GM23338 (cell line): ENCODE measurements around the gene XRN2.

Experiments used
- CREB1 ChIP-seq: fragments of 250-450 bp; sonication (Bioruptor Pico); IDR thresholded peaks from 2 replicates; pipeline ENCODE4 v1.5.0; 2020; ENCODE audit warnings: low read depth, mild to moderate bottlenecking, moderate library complexity
- EZH2 ChIP-seq: fragments of 200-600 bp; sonication (generic); IDR thresholded peaks from one replicate; pipeline ENCODE4 v1.8.0; 2017; ENCODE audit warnings: antibody characterized with exemption, mild to moderate bottlenecking, low read depth; ENCODE audit not compliant: unreplicated experiment
- EZH2phosphoT487 ChIP-seq: fragments of 200-600 bp; sonication (generic); IDR thresholded peaks from one replicate; pipeline ENCODE4 v1.8.1; 2018; ENCODE audit warnings: antibody characterized with exemption; ENCODE audit not compliant: unreplicated experiment
- NANOG ChIP-seq: IDR thresholded peaks from 2 replicates; pipeline ENCODE4 v1.6.1; 2016; ENCODE audit warnings: antibody characterized with exemption, borderline replicate concordance
- POLR2AphosphoS5 ChIP-seq: IDR thresholded peaks from 2 replicates; pipeline ENCODE4 v1.6.1; 2016; ENCODE audit warnings: antibody characterized with exemption, low read depth
- TF ChIP-seq, protein P1 (sequence below), 2 experiments: fragments of 200-600 bp in 1 of 2; sonication (generic) in 1 of 2; conservative IDR thresholded peaks; 2 replicates each; pipeline versions ENCODE4 v1.5.1 to v1.6.1; 2016 to 2017; ENCODE audit warnings: antibody characterized with exemption in 2 of 2, low read depth in 2 of 2, mild to moderate bottlenecking in 2 of 2, moderate library complexity in 1 of 2
- TF ChIP-seq, protein P2 (sequence below): IDR thresholded peaks from one replicate; pipeline ENCODE4 v1.6.1; 2018; ENCODE audit warnings: antibody characterized with exemption; ENCODE audit not compliant: unreplicated experiment
- TF ChIP-seq, protein P3 (sequence below): IDR thresholded peaks from 2 replicates; pipeline ENCODE4 v1.6.1; 2016; ENCODE audit warnings: antibody characterized with exemption

DNA sequence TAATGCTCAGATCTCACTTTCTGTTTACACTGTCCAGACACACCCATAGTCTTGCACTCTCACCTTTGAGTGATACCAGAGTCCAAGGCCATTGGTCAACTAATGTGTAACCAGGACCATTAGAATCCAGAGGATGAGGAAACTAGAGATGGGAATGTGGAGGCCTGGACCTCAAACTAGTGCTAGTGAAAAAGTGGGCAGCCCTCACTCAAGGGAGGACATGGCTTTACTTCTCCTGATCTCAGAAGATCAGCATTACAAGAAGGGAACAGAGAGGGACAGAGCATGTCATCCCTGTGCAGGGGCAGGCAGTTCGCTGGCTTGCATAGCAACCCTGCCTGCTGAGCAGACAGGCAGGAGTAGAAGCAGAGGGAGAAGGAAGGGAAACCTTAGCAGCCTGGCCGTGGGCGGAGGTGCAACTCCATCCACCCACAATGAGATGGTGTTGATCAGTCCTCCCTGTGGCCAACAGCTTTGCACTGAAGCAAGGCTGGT is 22.6 kb upstream of the XRN2 start:
- TF ChIP-seq, protein P1, sequence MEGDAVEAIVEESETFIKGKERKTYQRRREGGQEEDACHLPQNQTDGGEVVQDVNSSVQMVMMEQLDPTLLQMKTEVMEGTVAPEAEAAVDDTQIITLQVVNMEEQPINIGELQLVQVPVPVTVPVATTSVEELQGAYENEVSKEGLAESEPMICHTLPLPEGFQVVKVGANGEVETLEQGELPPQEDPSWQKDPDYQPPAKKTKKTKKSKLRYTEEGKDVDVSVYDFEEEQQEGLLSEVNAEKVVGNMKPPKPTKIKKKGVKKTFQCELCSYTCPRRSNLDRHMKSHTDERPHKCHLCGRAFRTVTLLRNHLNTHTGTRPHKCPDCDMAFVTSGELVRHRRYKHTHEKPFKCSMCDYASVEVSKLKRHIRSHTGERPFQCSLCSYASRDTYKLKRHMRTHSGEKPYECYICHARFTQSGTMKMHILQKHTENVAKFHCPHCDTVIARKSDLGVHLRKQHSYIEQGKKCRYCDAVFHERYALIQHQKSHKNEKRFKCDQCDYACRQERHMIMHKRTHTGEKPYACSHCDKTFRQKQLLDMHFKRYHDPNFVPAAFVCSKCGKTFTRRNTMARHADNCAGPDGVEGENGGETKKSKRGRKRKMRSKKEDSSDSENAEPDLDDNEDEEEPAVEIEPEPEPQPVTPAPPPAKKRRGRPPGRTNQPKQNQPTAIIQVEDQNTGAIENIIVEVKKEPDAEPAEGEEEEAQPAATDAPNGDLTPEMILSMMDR (conservative IDR thresholded peaks at IDR 0.05; ENCODE audit: low read depth in 2 of 2): no peak
- TF ChIP-seq, protein P2, sequence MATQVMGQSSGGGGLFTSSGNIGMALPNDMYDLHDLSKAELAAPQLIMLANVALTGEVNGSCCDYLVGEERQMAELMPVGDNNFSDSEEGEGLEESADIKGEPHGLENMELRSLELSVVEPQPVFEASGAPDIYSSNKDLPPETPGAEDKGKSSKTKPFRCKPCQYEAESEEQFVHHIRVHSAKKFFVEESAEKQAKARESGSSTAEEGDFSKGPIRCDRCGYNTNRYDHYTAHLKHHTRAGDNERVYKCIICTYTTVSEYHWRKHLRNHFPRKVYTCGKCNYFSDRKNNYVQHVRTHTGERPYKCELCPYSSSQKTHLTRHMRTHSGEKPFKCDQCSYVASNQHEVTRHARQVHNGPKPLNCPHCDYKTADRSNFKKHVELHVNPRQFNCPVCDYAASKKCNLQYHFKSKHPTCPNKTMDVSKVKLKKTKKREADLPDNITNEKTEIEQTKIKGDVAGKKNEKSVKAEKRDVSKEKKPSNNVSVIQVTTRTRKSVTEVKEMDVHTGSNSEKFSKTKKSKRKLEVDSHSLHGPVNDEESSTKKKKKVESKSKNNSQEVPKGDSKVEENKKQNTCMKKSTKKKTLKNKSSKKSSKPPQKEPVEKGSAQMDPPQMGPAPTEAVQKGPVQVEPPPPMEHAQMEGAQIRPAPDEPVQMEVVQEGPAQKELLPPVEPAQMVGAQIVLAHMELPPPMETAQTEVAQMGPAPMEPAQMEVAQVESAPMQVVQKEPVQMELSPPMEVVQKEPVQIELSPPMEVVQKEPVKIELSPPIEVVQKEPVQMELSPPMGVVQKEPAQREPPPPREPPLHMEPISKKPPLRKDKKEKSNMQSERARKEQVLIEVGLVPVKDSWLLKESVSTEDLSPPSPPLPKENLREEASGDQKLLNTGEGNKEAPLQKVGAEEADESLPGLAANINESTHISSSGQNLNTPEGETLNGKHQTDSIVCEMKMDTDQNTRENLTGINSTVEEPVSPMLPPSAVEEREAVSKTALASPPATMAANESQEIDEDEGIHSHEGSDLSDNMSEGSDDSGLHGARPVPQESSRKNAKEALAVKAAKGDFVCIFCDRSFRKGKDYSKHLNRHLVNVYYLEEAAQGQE: no peak
- TF ChIP-seq EZH2phosphoT487 (no peak), EZH2 (no peak), CREB1 (CRISPR knock-in tag) (no peak), POLR2AphosphoS5 (no peak), NANOG (no peak)
- TF ChIP-seq, protein P3, sequence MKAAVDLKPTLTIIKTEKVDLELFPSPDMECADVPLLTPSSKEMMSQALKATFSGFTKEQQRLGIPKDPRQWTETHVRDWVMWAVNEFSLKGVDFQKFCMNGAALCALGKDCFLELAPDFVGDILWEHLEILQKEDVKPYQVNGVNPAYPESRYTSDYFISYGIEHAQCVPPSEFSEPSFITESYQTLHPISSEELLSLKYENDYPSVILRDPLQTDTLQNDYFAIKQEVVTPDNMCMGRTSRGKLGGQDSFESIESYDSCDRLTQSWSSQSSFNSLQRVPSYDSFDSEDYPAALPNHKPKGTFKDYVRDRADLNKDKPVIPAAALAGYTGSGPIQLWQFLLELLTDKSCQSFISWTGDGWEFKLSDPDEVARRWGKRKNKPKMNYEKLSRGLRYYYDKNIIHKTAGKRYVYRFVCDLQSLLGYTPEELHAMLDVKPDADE: no peak
